Activated CD8-positive, alpha-beta T cell treated with anti-CD3 and anti-CD28 coated beads, Interleukin-2, amount 10 ng/mL, durations not matched to agents 7 days and 5 days (primary cell): ENCODE results near the gene CCDC6. TPM values are rescaled to one million over a fixed set of nuclear protein-coding genes. Genes with fewer than 3 reads are reported as not detected.
A peak's percentile ranks its signal among the peaks of the same experiment; 100 is the strongest.

Experiments used
- ATAC-seq: fragments of 150-1000 bp; cut with Tn5 transposase; one replicate; pipeline ENCODE4 v1.10.0; 2021; ENCODE audit warnings: moderate library complexity
- CTCF ChIA-PET: fragments of 350-600 bp; sonication (Branson Sonifier 250); formaldehyde crosslinking; loops from one replicate; lab custom pipeline; 2021; ENCODE audit warnings: antibody characterized with exemption; lab: Charles Lee
- POLR2A ChIA-PET: fragments of 350-600 bp; sonication (Branson Sonifier 250); formaldehyde crosslinking; loops from one replicate; lab custom pipeline; 2021; ENCODE audit warnings: antibody characterized with exemption; lab: Charles Lee
- DNase-seq: peaks from one replicate; pipeline ENCODE4 v3.0.0-alpha.2; 2020
- H3K27ac Mint-ChIP-seq: one replicate; pipeline ENCODE4 v1.8.0; 2021; ENCODE audit warnings: mild to moderate bottlenecking, mixed read lengths
- H3K27me3 Mint-ChIP-seq: one replicate; pipeline ENCODE4 v1.8.0; 2021; ENCODE audit warnings: low read depth, mixed read lengths
- H3K36me3 Mint-ChIP-seq: one replicate; pipeline ENCODE4 v1.8.0; 2021; ENCODE audit warnings: low read depth, mixed read lengths
- H3K4me1 Mint-ChIP-seq: one replicate; pipeline ENCODE4 v1.8.0; 2021; ENCODE audit warnings: low read depth, mixed read lengths
- H3K4me3 Mint-ChIP-seq: one replicate; pipeline ENCODE4 v1.8.0; 2021; ENCODE audit warnings: mild to moderate bottlenecking, mixed read lengths
- H3K9me3 Mint-ChIP-seq: one replicate; pipeline ENCODE4 v1.8.0; 2022; ENCODE audit warnings: mixed read lengths; ENCODE audit not compliant: insufficient read depth
- total RNA-seq, 2 experiments: library from RNA; stranded (reverse); gene quantifications; one replicate each; pipeline ENCODE4 v1.2.3, GENCODE V29; 2021

CCDC6 gene
- total RNA-seq, 2 experiments from 2014 or later = 18.3 to 19.4 TPM

DNA sequence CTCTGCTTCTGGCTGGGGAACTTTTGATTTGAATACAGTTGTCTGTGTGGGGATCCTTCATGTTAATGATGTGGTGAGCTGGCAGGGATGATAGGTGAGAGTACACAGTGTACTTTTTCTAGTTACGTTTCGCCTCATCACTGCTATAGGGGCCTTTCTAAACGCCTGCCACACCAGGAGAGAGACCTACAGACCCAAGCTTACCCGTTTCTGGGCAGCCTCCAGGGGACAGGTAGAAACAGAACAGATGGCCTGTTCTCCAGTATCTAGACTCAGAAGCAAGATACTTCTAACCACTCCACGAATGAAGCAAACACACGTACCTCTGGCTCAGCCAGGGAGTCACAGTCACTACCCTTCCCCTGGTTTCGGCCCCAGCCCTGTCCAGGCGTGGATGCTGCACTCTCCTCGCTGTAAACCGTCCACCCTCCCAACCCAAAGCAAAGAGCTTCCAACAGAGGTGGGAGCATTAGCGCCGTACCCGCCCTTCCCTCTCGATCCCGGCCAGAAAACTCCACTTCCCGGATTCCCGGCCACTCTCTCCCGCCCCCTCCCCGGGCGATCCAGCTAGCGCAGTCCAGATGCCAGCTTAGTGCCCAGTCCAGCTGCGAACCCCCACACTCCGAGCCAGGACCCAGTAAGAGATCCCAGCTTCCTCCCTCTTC, 1.2 kb downstream of the CCDC6 start:
- Mint-ChIP-seq H3K4me3 (peak overlapping the region; percentile 89), H3K27ac (peak overlapping the region; percentile 87), H3K9me3 (no peaks in the 10 kb centered on the region), H3K27me3 (no peaks in the 10 kb centered on the region), H3K4me1 (peaks cover 64% of the 10 kb centered on the region), H3K36me3 (peaks cover 16% of the 10 kb centered on the region)
- ATAC-seq (no peak), DNase-seq (peak; percentile 34)
- POLR2A ChIA-PET = interaction anchor here (0.6 to 4.5 kb wide), 8 partner anchors 15 to 1762 kb away, joined by 3 to 38 read pairs (median 10); no protein-coding TSS in a partner anchor
- CTCF ChIA-PET = interaction anchor here (1.0 to 6.4 kb wide), 9 partner anchors 12 to 279 kb away, joined by 3 to 129 read pairs (median 12); no protein-coding TSS in a partner anchor

DNA sequence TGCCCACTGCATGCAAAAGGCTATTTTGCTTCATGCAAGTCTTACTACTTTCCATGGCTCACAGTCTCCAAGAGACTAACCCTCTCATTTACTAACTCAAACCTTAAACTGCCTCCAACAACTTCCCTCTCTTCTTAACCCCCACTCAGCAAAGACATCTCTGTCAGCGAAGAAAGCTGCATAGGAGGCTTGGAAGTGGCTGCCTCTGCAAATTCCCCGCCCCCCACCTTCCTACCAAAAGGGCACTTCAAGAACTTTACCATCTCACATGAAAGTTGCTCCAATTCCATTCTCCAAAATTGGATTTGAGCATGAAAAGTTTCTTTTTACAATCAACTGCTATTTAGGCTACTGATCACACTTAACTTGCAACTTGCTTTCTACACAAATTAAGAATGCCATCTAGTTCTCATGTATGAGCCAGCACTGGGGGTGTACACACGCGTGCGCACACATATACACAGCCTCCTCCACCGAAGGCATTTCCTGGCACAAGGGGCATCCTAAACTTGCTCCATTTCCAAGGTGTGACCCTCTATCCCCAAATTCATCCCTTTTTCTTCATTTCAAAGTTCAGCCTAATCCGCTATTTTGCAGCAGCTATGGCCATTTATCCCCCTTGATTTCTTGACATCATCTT, 1.8 kb downstream of the CCDC6 start:
- POLR2A ChIA-PET = interaction anchor here (0.6 to 4.5 kb wide), 7 partner anchors 16 to 1761 kb away, joined by 3 to 38 read pairs (median 6); no protein-coding TSS in a partner anchor
- Mint-ChIP-seq H3K4me3 (peak overlapping the region; percentile 89), H3K27ac (peak overlapping the region; percentile 87), H3K4me1 (peaks cover 71% of the 10 kb centered on the region), H3K27me3 (no peaks in the 10 kb centered on the region), H3K9me3 (no peaks in the 10 kb centered on the region), H3K36me3 (peaks cover 16% of the 10 kb centered on the region)
- CTCF ChIA-PET = interaction anchor here (1.0 to 6.4 kb wide), 5 partner anchors 12 to 74 kb away, joined by 3 to 129 read pairs (median 27); no protein-coding TSS in a partner anchor
- ATAC-seq (no peak), DNase-seq (no peak)

- ATAC-seq (no peak), DNase-seq (no peak)
- Mint-ChIP-seq H3K9me3 (no peaks in the 10 kb centered on the region), H3K4me3 (no peak overlapping the region), H3K4me1 (peaks cover 71% of the 10 kb centered on the region), H3K27ac (no peak overlapping the region), H3K36me3 (peaks cover 16% of the 10 kb centered on the region), H3K27me3 (no peaks in the 10 kb centered on the region)
- ChIA-PET POLR2A (interaction anchor here (1.2 kb wide), 1 partner anchor 22 kb away, joined by 3 read pairs; no protein-coding TSS in a partner anchor), CTCF (interaction anchor here (6.4 kb wide), 1 partner anchor 39 kb away, joined by 129 read pairs; no protein-coding TSS in a partner anchor)
These were observed 2.5 kb downstream of the CCDC6 start for GRCh38 chr10:59903871-59904270.

- Mint-ChIP-seq H3K4me1 (peaks cover 53% of the 10 kb centered on the region), H3K9me3 (no peaks in the 10 kb centered on the region), H3K27ac (no peak overlapping the region), H3K4me3 (no peak overlapping the region), H3K36me3 (peaks cover 16% of the 10 kb centered on the region), H3K27me3 (no peaks in the 10 kb centered on the region)
- no peak for DNase-seq
- POLR2A ChIA-PET = interaction anchor here (1.0 kb wide), 1 partner anchor 29 kb away, joined by 3 read pairs; no protein-coding TSS in a partner anchor
- CTCF ChIA-PET = interaction anchor here (2.3 kb wide), 1 partner anchor 38 kb away, joined by 8 read pairs; no protein-coding TSS in a partner anchor
- no peak for ATAC-seq
These were observed 4.3 kb downstream of the CCDC6 start for GRCh38 chr10:59902016-59902415.

DNA sequence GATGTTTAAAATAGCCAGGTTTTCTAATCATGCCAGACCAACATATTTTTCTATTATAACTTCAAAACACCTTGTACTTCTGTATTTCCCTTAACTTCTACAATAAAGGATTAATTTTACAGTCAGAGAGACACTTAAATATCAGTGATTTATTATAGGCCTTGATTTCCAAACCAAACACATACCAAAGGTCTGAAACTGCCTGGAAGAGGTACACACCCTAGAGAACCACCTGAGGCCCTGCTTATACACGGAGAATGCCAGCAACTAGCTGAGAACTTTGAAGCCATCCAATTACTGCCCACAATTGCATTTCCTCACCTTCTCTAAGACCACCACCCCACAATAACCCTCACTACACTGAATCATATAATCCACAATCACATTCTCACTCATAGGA, 4.9 kb downstream of the CCDC6 start:
- no peaks in the 10 kb centered on the region for H3K27me3 Mint-ChIP-seq
- CTCF ChIA-PET = interaction anchor here (1.0 to 2.3 kb wide), 3 partner anchors 36 to 70 kb away, joined by 3 to 8 read pairs (median 4); no protein-coding TSS in a partner anchor
- POLR2A ChIA-PET = interaction anchor here (1.0 to 1.6 kb wide), 2 partner anchors 14 to 29 kb away, joined by 3 read pairs; no protein-coding TSS in a partner anchor
- ATAC-seq (no peak), DNase-seq (no peak)
- H3K9me3 Mint-ChIP-seq = no peaks in the 10 kb centered on the region
- H3K4me3 Mint-ChIP-seq = no peak overlapping the region
- peaks cover 16% of the 10 kb centered on the region for H3K36me3 Mint-ChIP-seq
- H3K4me1 Mint-ChIP-seq = peaks cover 51% of the 10 kb centered on the region
- H3K27ac Mint-ChIP-seq = no peak overlapping the region

- Mint-ChIP-seq H3K9me3 (no peaks in the 10 kb centered on the region), H3K4me3 (no peak overlapping the region), H3K27me3 (no peaks in the 10 kb centered on the region), H3K4me1 (peaks cover 48% of the 10 kb centered on the region), H3K27ac (no peak overlapping the region), H3K36me3 (peaks cover 16% of the 10 kb centered on the region)
- no peak for DNase-seq
- ATAC-seq = no peak
- CTCF ChIA-PET = interaction anchor here (1.1 kb wide), 1 partner anchor 35 kb away, joined by 4 read pairs; no protein-coding TSS in a partner anchor
- POLR2A ChIA-PET = interaction anchor here (1.6 kb wide), 1 partner anchor 13 kb away, joined by 3 read pairs; no protein-coding TSS in a partner anchor
These were observed 6.2 kb downstream of the CCDC6 start for GRCh38 chr10:59900048-59900727.

DNA sequence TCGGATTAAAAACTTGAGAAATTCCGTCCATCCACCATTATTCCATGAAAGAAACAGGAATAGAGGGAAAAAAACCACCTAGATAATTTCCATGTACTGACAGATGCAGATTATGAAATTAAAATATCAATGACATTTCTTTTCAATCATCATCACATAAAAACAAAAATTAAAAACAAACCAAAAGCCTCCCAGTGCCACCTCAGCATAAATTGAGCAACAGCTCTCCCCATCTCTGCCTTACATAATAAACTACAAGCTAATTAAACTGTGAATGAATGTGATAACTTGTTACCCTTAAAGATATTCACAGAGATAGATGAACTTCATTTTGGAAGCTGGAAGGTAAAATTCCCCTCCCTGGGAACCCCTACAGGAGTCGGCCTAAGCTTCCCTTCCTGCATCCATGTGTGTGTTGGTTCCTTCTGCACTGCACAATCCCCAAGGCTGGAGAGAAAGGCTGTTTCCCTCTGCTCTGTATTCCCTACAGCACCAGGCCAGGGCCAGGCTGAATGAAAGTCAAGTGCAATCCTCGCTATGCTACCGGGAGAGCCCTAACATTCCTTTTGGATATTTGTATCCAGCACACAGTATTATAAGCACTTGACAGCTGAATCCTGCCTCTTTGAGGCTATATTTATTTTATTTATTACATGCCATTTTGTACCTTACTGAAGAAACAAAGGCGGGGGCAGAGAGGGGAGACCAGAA, 8.1 kb downstream of the CCDC6 start:
- Mint-ChIP-seq H3K27me3 (no peaks in the 10 kb centered on the region), H3K27ac (no peak overlapping the region), H3K4me3 (no peak overlapping the region), H3K9me3 (no peaks in the 10 kb centered on the region), H3K4me1 (peaks cover 30% of the 10 kb centered on the region), H3K36me3 (peaks cover 14% of the 10 kb centered on the region)
- DNase-seq (no peak), ATAC-seq (no peak)
- CTCF ChIA-PET = no interaction called here
- POLR2A ChIA-PET = no interaction called here

- no peak overlapping the region for H3K27ac Mint-ChIP-seq
- H3K27me3 Mint-ChIP-seq = no peaks in the 10 kb centered on the region
- H3K4me3 Mint-ChIP-seq = no peak overlapping the region
- ATAC-seq (no peak), DNase-seq (no peak)
- ChIA-PET POLR2A (no interaction called here), CTCF (interaction anchor here (0.9 kb wide), 1 partner anchor 31 kb away, joined by 3 read pairs; no protein-coding TSS in a partner anchor)
- H3K9me3 Mint-ChIP-seq = no peaks in the 10 kb centered on the region
- peaks cover 21% of the 10 kb centered on the region for H3K4me1 Mint-ChIP-seq
- no peaks in the 10 kb centered on the region for H3K36me3 Mint-ChIP-seq
These were observed 10.2 kb downstream of the CCDC6 start for GRCh38 chr10:59896191-59896590.

DNA sequence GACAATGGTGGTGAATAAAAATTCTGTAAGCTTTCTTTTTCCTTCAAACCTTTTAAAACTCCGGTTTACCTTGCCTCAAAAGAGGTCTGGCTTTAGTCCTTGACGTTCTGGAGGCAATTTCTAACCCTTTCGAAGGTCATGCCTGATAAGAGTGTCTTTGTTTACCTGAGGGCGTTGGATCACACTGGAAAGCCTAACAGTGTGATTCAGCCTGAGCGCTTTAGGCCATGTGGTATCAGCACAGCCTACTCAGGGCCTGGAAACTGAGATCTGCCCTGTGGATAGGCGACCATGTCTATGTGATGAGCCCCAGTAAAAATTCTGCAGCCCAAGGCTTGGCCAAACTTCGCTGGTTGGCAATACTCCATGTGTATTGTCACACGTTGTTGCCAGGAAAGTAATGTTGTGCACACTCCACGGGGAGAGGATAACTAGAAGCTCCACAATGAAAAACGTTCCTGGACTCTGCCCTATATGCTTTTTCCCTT, 10.7 kb downstream of the CCDC6 start:
- Mint-ChIP-seq H3K36me3 (no peaks in the 10 kb centered on the region), H3K27me3 (no peaks in the 10 kb centered on the region), H3K27ac (no peak overlapping the region), H3K4me1 (peaks cover 18% of the 10 kb centered on the region), H3K4me3 (no peak overlapping the region), H3K9me3 (no peaks in the 10 kb centered on the region)
- ATAC-seq (no peak), DNase-seq (no peak)
- POLR2A ChIA-PET = no interaction called here
- CTCF ChIA-PET = interaction anchor here (0.9 kb wide), 1 partner anchor 31 kb away, joined by 3 read pairs; no protein-coding TSS in a partner anchor

DNA sequence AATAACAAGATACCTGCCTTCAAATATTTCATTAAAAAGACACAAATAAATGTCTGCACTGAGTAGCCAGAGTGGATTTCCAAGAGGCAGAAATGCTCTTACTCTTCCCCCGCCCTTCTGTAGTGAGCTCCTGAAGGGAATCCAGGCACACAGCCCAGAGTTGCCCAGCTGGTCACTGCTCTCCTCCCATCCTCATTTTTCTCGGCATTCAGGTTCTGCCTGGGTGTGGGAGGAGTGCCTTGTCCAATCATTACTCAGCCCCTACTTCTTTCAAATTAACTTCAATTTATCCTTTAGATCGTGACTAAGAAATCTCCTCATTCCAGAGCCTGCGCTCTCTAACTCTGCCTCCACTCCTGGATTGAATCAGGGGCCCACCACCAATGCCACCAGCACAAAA, 12.2 kb downstream of the CCDC6 start:
- Mint-ChIP-seq H3K27ac (no peak overlapping the region), H3K27me3 (no peaks in the 10 kb centered on the region)
- POLR2A ChIA-PET = no interaction called here

More for the DNA sequence above, 12.2 kb downstream of the CCDC6 start:
- no peaks in the 10 kb centered on the region for H3K9me3 Mint-ChIP-seq
- CTCF ChIA-PET = interaction anchor here (1.1 kb wide), 1 partner anchor 12 kb away, joined by 5 read pairs; the partner anchor contains the start of gene CCDC6
- peaks cover 10% of the 10 kb centered on the region for H3K4me1 Mint-ChIP-seq
- DNase-seq = no peak
- H3K36me3 Mint-ChIP-seq = peaks cover 10% of the 10 kb centered on the region
- H3K4me3 Mint-ChIP-seq = no peak overlapping the region
- ATAC-seq = no peak
